ENCODE results near the gene GSG1. TPM values are rescaled to one million over a fixed set of nuclear protein-coding genes. Genes with fewer than 3 reads are reported as not detected.

Gene GSG1
- total and polyA plus RNA-seq, 8 donors: 0.75 to 11.5 (median 2.6) TPM

- no peak for TF ChIP-seq CTCF (IDR thresholded peaks at IDR 0.05)
- WGBS, 2 donors: 82 to 89% methylated on average over 3 of the region's 3 CpGs
- Histone ChIP-seq H3K9me3 (no peaks in the 10 kb centered on the region), H3K36me3 (no peaks in the 10 kb centered on the region), H3K27ac (no peak overlapping the region), H3K4me1 (no peaks in the 10 kb centered on the region), H3K4me3 (no peak overlapping the region), H3K27me3 (no peaks in the 10 kb centered on the region)
- intact Hi-C loops (cut with DNase I): no loop called here
- FAIRE-seq (no peak), ATAC-seq (no peak), DNase-seq (no peak)
Measured at GRCh38 chr12:13073173-13073572, 30.3 kb downstream of the GSG1 start.

GRCh38 chr12:13071305-13072280 is 31.9 kb downstream of the GSG1 start:
- H3K4me1 ChIP-seq: no peaks in the 10 kb centered on the region
- no peak overlapping the region for H3K4me3 ChIP-seq
- H3K36me3 ChIP-seq: no peaks in the 10 kb centered on the region
- 79 to 82% methylated on average over 10 of the region's 10 CpGs for WGBS, 2 donors
- H3K27me3 ChIP-seq: no peaks in the 10 kb centered on the region
- intact Hi-C loops (cut with DNase I): no loop called here
- no peak overlapping the region for H3K27ac ChIP-seq
- TF ChIP-seq CTCF (IDR thresholded peaks at IDR 0.05): no peak
- no peak for ATAC-seq
- no peak for FAIRE-seq
- H3K9me3 ChIP-seq: no peaks in the 10 kb centered on the region
- DNase-seq: no peak

GRCh38 chr12:13069380-13069779 is 34.1 kb downstream of the GSG1 start:
- no peaks in the 10 kb centered on the region for H3K27me3 ChIP-seq
- no peak for TF ChIP-seq CTCF (IDR thresholded peaks at IDR 0.05)
- H3K4me3 ChIP-seq: no peak overlapping the region
- ATAC-seq: no peak
- WGBS, 2 donors: 88 to 91% methylated on average over 6 of the region's 6 CpGs
- H3K4me1 ChIP-seq: no peaks in the 10 kb centered on the region
- H3K9me3 ChIP-seq: no peaks in the 10 kb centered on the region
- no peak overlapping the region for H3K27ac ChIP-seq
- intact Hi-C loops (cut with DNase I): no loop called here
- FAIRE-seq: no peak
- no peaks in the 10 kb centered on the region for H3K36me3 ChIP-seq
- no peak for DNase-seq

- Histone ChIP-seq H3K27ac (no peak overlapping the region), H3K36me3 (no peaks in the 10 kb centered on the region), H3K4me3 (no peak overlapping the region), H3K4me1 (no peaks in the 10 kb centered on the region), H3K9me3 (no peaks in the 10 kb centered on the region), H3K27me3 (no peaks in the 10 kb centered on the region)
- ATAC-seq (no peak), DNase-seq (no peak), FAIRE-seq (no peak)
- TF ChIP-seq CTCF (IDR thresholded peaks at IDR 0.05): no peak
- 90 to 93% methylated on average over 1 of the region's 1 CpG for WGBS, 2 donors
- intact Hi-C loops (cut with DNase I): no loop called here
Measured at GRCh38 chr12:13067322-13067721, 36.1 kb downstream of the GSG1 start.

GRCh38 chr12:13066459-13066858 is 37.0 kb downstream of the GSG1 start:
- no peak overlapping the region for H3K27ac ChIP-seq
- 85 to 91% methylated on average over 7 of the region's 7 CpGs for WGBS, 2 donors
- H3K9me3 ChIP-seq: no peaks in the 10 kb centered on the region
- TF ChIP-seq CTCF (IDR thresholded peaks at IDR 0.05): no peak
- DNase-seq: no peak
- no peaks in the 10 kb centered on the region for H3K27me3 ChIP-seq
- no peaks in the 10 kb centered on the region for H3K4me1 ChIP-seq
- ATAC-seq: no peak
- FAIRE-seq: no peak
- H3K36me3 ChIP-seq: no peaks in the 10 kb centered on the region
- intact Hi-C loops (cut with DNase I): no loop called here
- H3K4me3 ChIP-seq: no peak overlapping the region
